ENCODE data around the gene CLPX. TPM values are rescaled to one million over a fixed set of nuclear protein-coding genes. Genes with fewer than 3 reads are reported as not detected.

CLPX gene
- total RNA-seq, 1 donor: 52.8 TPM

- no peak overlapping the region for H3K4me3 ChIP-seq (ENCODE audit: low read length)
- no peaks in the 10 kb centered on the region for H3K4me1 ChIP-seq (ENCODE audit: insufficient read depth, low read length)
- no peaks in the 10 kb centered on the region for H3K27me3 ChIP-seq (ENCODE audit: insufficient read depth, low read length)
- H3K9me3 ChIP-seq (ENCODE audit: low read depth, low read length): no peaks in the 10 kb centered on the region
Observed at GRCh38 chr15:65211482-65211982, 26.4 kb upstream of the CLPX start.

GRCh38 chr15:65210770-65211481, 25.8 kb upstream of the CLPX start, which contains the start of gene CILP:
TSS of gene CILP (minus strand) at chr15:65211473. CDS start at chr15:65209755, 1,718 bp downstream.
- no peaks in the 10 kb centered on the region for H3K27me3 ChIP-seq (ENCODE audit: insufficient read depth, low read length)
- H3K9me3 ChIP-seq (ENCODE audit: low read depth, low read length): no peaks in the 10 kb centered on the region
- no peak within 1 kb of the TSS for H3K4me3 ChIP-seq (ENCODE audit: low read length)
- H3K4me1 ChIP-seq (ENCODE audit: insufficient read depth, low read length): no peaks in the 10 kb centered on the region

GRCh38 chr15:65209701-65210643, 24.8 kb upstream of the CLPX start:
- Histone ChIP-seq H3K4me3 (ENCODE audit: low read length) (no peak overlapping the region), H3K9me3 (ENCODE audit: low read depth, low read length) (no peaks in the 10 kb centered on the region), H3K4me1 (ENCODE audit: insufficient read depth, low read length) (no peaks in the 10 kb centered on the region), H3K27me3 (ENCODE audit: insufficient read depth, low read length) (no peaks in the 10 kb centered on the region)

- H3K9me3 ChIP-seq (ENCODE audit: low read depth, low read length): no peaks in the 10 kb centered on the region
- H3K4me1 ChIP-seq (ENCODE audit: insufficient read depth, low read length): no peaks in the 10 kb centered on the region
- H3K27me3 ChIP-seq (ENCODE audit: insufficient read depth, low read length): no peaks in the 10 kb centered on the region
- H3K4me3 ChIP-seq (ENCODE audit: low read length): no peak overlapping the region
Observed at GRCh38 chr15:65208647-65209046, 23.5 kb upstream of the CLPX start.

- no peaks in the 10 kb centered on the region for H3K4me1 ChIP-seq (ENCODE audit: insufficient read depth, low read length)
- no peaks in the 10 kb centered on the region for H3K27me3 ChIP-seq (ENCODE audit: insufficient read depth, low read length)
- no peak overlapping the region for H3K4me3 ChIP-seq (ENCODE audit: low read length)
- no peaks in the 10 kb centered on the region for H3K9me3 ChIP-seq (ENCODE audit: low read depth, low read length)
Observed at GRCh38 chr15:65207280-65207840, 22.2 kb upstream of the CLPX start.

- Histone ChIP-seq H3K27me3 (ENCODE audit: insufficient read depth, low read length) (no peaks in the 10 kb centered on the region), H3K4me1 (ENCODE audit: insufficient read depth, low read length) (no peaks in the 10 kb centered on the region), H3K4me3 (ENCODE audit: low read length) (no peak overlapping the region), H3K9me3 (ENCODE audit: low read depth, low read length) (no peaks in the 10 kb centered on the region)
Observed at GRCh38 chr15:65206750-65207149, 21.6 kb upstream of the CLPX start.

GRCh38 chr15:65204931-65205660, 20.0 kb upstream of the CLPX start:
- H3K4me1 ChIP-seq (ENCODE audit: insufficient read depth, low read length): no peaks in the 10 kb centered on the region
- no peak overlapping the region for H3K4me3 ChIP-seq (ENCODE audit: low read length)
- no peaks in the 10 kb centered on the region for H3K9me3 ChIP-seq (ENCODE audit: low read depth, low read length)
- no peaks in the 10 kb centered on the region for H3K27me3 ChIP-seq (ENCODE audit: insufficient read depth, low read length)

GRCh38 chr15:65204236-65204930, 19.2 kb upstream of the CLPX start:
- Histone ChIP-seq H3K4me1 (ENCODE audit: insufficient read depth, low read length) (no peaks in the 10 kb centered on the region), H3K9me3 (ENCODE audit: low read depth, low read length) (no peaks in the 10 kb centered on the region), H3K27me3 (ENCODE audit: insufficient read depth, low read length) (no peaks in the 10 kb centered on the region), H3K4me3 (ENCODE audit: low read length) (no peak overlapping the region)

- no peaks in the 10 kb centered on the region for H3K4me1 ChIP-seq (ENCODE audit: insufficient read depth, low read length)
- no peaks in the 10 kb centered on the region for H3K9me3 ChIP-seq (ENCODE audit: low read depth, low read length)
- no peak overlapping the region for H3K4me3 ChIP-seq (ENCODE audit: low read length)
- no peaks in the 10 kb centered on the region for H3K27me3 ChIP-seq (ENCODE audit: insufficient read depth, low read length)
Observed at GRCh38 chr15:65201918-65202317, 16.8 kb upstream of the CLPX start.

- Histone ChIP-seq H3K4me1 (ENCODE audit: insufficient read depth, low read length) (no peaks in the 10 kb centered on the region), H3K27me3 (ENCODE audit: insufficient read depth, low read length) (no peaks in the 10 kb centered on the region), H3K4me3 (ENCODE audit: low read length) (no peak overlapping the region), H3K9me3 (ENCODE audit: low read depth, low read length) (no peaks in the 10 kb centered on the region)
Observed at GRCh38 chr15:65198571-65198970, 13.4 kb upstream of the CLPX start.

- Histone ChIP-seq H3K4me1 (ENCODE audit: insufficient read depth, low read length) (no peaks in the 10 kb centered on the region), H3K27me3 (ENCODE audit: insufficient read depth, low read length) (no peaks in the 10 kb centered on the region), H3K9me3 (ENCODE audit: low read depth, low read length) (no peaks in the 10 kb centered on the region), H3K4me3 (ENCODE audit: low read length) (no peak overlapping the region)
Observed at GRCh38 chr15:65197337-65197645, 12.1 kb upstream of the CLPX start.

- H3K9me3 ChIP-seq (ENCODE audit: low read depth, low read length): no peaks in the 10 kb centered on the region
- H3K4me3 ChIP-seq (ENCODE audit: low read length): no peak overlapping the region
- no peaks in the 10 kb centered on the region for H3K27me3 ChIP-seq (ENCODE audit: insufficient read depth, low read length)
- no peaks in the 10 kb centered on the region for H3K4me1 ChIP-seq (ENCODE audit: insufficient read depth, low read length)
Observed at GRCh38 chr15:65196637-65197336, 11.6 kb upstream of the CLPX start.

- Histone ChIP-seq H3K4me1 (ENCODE audit: insufficient read depth, low read length) (no peaks in the 10 kb centered on the region), H3K4me3 (ENCODE audit: low read length) (no peak overlapping the region), H3K9me3 (ENCODE audit: low read depth, low read length) (no peaks in the 10 kb centered on the region), H3K27me3 (ENCODE audit: insufficient read depth, low read length) (no peaks in the 10 kb centered on the region)
Observed at GRCh38 chr15:65195548-65195923, 10.4 kb upstream of the CLPX start.
